Neural progenitor cell (in vitro differentiated cells): ENCODE data around the gene TMEM131L. TPM values are rescaled to one million over a fixed set of nuclear protein-coding genes. Genes with fewer than 3 reads are reported as not detected.
A peak's percentile ranks its signal among the peaks of the same experiment; 100 is the strongest.

Experiments used
- DNase-seq: peaks from one replicate; pipeline ENCODE4 v3.0.0-alpha.2; 2016; ENCODE audit warnings: low spot score
- H2AFZ ChIP-seq: fragments of 200-600 bp; sonication (generic); replicated peaks from 2 replicates; pipeline ENCODE4 v1.6.1; 2016; ENCODE audit warnings: antibody characterized with exemption
- H3F3A ChIP-seq: fragments of 200-600 bp; sonication (generic); 2 replicates; pipeline ENCODE4 v1.6.1; 2016; ENCODE audit warnings: antibody characterized with exemption, low read depth
- H3K27ac ChIP-seq: fragments of 200-600 bp; sonication (generic); 2 replicates; pipeline ENCODE4 v1.5.1; 2016; ENCODE audit warnings: mild to moderate bottlenecking
- H3K27me3 ChIP-seq: fragments of 200-600 bp; sonication (generic); 2 replicates; pipeline ENCODE4 v1.6.1; 2016; ENCODE audit warnings: mild to moderate bottlenecking, moderate library complexity
- H3K36me3 ChIP-seq: fragments of 200-600 bp; sonication (generic); 2 replicates; pipeline ENCODE4 v1.5.1; 2016
- H3K4me1 ChIP-seq: fragments of 200-600 bp; sonication (generic); 2 replicates; pipeline ENCODE4 v1.6.1; 2016; ENCODE audit warnings: mixed run types
- H3K4me2 ChIP-seq: fragments of 200-600 bp; sonication (generic); 2 replicates; pipeline ENCODE4 v1.6.1; 2016
- H3K4me3 ChIP-seq: fragments of 200-600 bp; sonication (generic); 2 replicates; pipeline ENCODE4 v1.5.1; 2016
- H3K79me2 ChIP-seq: fragments of 200-600 bp; sonication (generic); 2 replicates; pipeline ENCODE4 v1.6.1; 2016; ENCODE audit warnings: low read depth
- H3K9ac ChIP-seq: fragments of 200-600 bp; sonication (generic); 2 replicates; pipeline ENCODE4 v1.6.1; 2016
- H3K9me3 ChIP-seq: fragments of 200-600 bp; sonication (generic); 2 replicates; pipeline ENCODE4 v1.5.1; 2016; ENCODE audit warnings: low read depth
- H4K20me1 ChIP-seq: fragments of 200-600 bp; sonication (generic); 2 replicates; pipeline ENCODE4 v1.6.1; 2016; ENCODE audit warnings: low read depth
- H3K27ac Mint-ChIP-seq: 3 replicates; pipeline ENCODE4 v1.8.0; 2021; ENCODE audit warnings: mixed read lengths
- H3K27me3 Mint-ChIP-seq: 2 replicates; pipeline ENCODE4 v1.8.0; 2022; ENCODE audit warnings: low read depth, mild to moderate bottlenecking, inconsistent platforms, moderate library complexity, mixed read lengths; ENCODE audit not compliant: insufficient read depth
- H3K36me3 Mint-ChIP-seq: 3 replicates; pipeline ENCODE4 v1.8.0; 2021; ENCODE audit warnings: mixed read lengths
- H3K4me1 Mint-ChIP-seq: 3 replicates; pipeline ENCODE4 v1.8.0; 2021; ENCODE audit warnings: mixed read lengths
- H3K4me3 Mint-ChIP-seq: 3 replicates; pipeline ENCODE4 v1.8.0; 2021; ENCODE audit warnings: mild to moderate bottlenecking, moderate library complexity, mixed read lengths
- H3K9me3 Mint-ChIP-seq: 3 replicates; pipeline ENCODE4 v1.8.0; 2020; ENCODE audit warnings: mixed read lengths
- CTCF ChIP-seq: fragments of 200-600 bp; sonication (generic); IDR thresholded peaks from 2 replicates; pipeline ENCODE4 v1.5.1; 2017; ENCODE audit warnings: antibody characterized with exemption, mild to moderate bottlenecking
- EZH2 ChIP-seq: fragments of 200-600 bp; sonication (generic); IDR thresholded peaks from 2 replicates; pipeline ENCODE4 v1.6.1; 2017; ENCODE audit warnings: antibody characterized with exemption, mild to moderate bottlenecking, moderate library complexity
- EZH2phosphoT487 ChIP-seq: fragments of 200-600 bp; sonication (generic); IDR thresholded peaks from 2 replicates; pipeline ENCODE4 v1.6.1; 2017; ENCODE audit warnings: antibody characterized with exemption
- total RNA-seq: library from RNA; depleted of rRNA; stranded (reverse); fragments of >200 nt; gene quantifications from 2 replicates; pipeline ENCODE4 v1.2.3, GENCODE V29; 2015; ENCODE audit warnings: low replicate concordance

The TMEM131L gene
- total RNA-seq, 1 donor from 2014 or later = 14.8 TPM

DNA sequence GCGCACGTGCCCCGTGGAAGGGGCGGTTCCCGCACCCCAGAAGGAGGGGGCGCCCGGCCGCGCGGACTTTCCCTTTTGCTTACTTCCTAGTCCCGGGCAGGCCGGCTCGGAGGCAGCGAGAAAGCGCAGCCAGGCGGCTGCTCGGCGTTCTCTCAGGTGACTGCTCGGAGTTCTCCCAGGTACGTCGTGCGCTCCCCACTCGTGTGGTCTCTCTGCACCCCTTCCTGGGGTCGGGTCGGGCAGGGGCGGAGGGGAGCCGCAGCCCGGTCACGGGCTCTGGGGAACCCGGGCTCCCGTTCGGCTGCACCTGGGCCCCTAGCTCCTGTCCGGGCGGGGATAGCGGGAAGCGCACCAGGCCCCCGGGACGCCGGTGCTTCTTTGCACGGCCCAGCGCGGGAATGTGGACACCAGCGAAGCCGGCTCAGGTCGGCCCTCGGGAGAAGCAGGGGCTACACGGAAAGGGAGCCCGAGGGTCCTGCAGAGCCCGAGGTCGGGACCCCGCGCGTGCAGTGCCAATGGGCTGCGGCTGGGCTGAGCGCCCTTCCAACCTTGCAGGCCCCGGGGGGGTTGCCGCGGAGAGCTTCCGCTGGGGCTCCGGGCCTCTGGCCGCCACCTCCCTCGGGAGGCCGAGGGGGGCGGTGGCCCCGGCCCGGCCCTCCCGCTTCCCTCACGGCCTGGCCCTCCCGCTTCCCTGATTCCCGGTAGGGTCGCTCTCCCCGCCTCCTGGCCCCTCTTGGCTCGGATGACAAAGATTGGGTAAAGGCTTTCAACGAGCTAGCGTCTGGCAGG, 218.2 kb downstream of the TMEM131L start, which contains the start of gene TLR2:
TSS of gene TLR2 (plus strand) at position 99 of the 789 bp plus-strand sequence. CDS start 18,628 bp downstream, outside the sequence.
- Histone ChIP-seq H3K36me3 (peaks cover 8% of the 10 kb centered on the region), H3K9me3 (no peaks in the 10 kb centered on the region), H4K20me1 (no peaks in the 10 kb centered on the region), H3K9ac (no peak within 1 kb of the TSS), H3K79me2 (no peaks in the 10 kb centered on the region), H2AFZ (peak within 1 kb of the TSS; percentile 96), H3K4me2 (peak within 1 kb of the TSS; percentile 99), H3K4me3 (peak within 1 kb of the TSS; percentile 65), H3K27ac (no peak within 1 kb of the TSS), H3F3A (peaks cover 4% of the 10 kb centered on the region), H3K27me3 (peaks cover 52% of the 10 kb centered on the region), H3K4me1 (peaks cover 8% of the 10 kb centered on the region)
- peaks cover 11% of the 10 kb centered on the region for H3K4me1 Mint-ChIP-seq
- peaks cover 36% of the 10 kb centered on the region for H3K27me3 Mint-ChIP-seq
- H3K9me3 Mint-ChIP-seq = peaks cover 31% of the 10 kb centered on the region
- DNase-seq = peak; percentile 78
- no peaks in the 10 kb centered on the region for H3K36me3 Mint-ChIP-seq
- peak within 1 kb of the TSS; percentile 88 for H3K4me3 Mint-ChIP-seq
- peak; percentile 92 for TF ChIP-seq EZH2phosphoT487
- TF ChIP-seq CTCF = no peak
- peak; percentile 90 for TF ChIP-seq EZH2
- H3K27ac Mint-ChIP-seq = no peak within 1 kb of the TSS

- peaks cover 52% of the 10 kb centered on the region for H3K27me3 ChIP-seq
- peaks cover 8% of the 10 kb centered on the region for H3K36me3 ChIP-seq
- peak overlapping the region; percentile 99 for H3K4me2 ChIP-seq
- peaks cover 33% of the 10 kb centered on the region for H3K9me3 Mint-ChIP-seq
- H3K27ac ChIP-seq = no peak overlapping the region
- H3K9ac ChIP-seq = no peak overlapping the region
- H4K20me1 ChIP-seq = no peaks in the 10 kb centered on the region
- peaks cover 35% of the 10 kb centered on the region for H3K27me3 Mint-ChIP-seq
- H3K36me3 Mint-ChIP-seq = no peaks in the 10 kb centered on the region
- peak overlapping the region; percentile 88 for H3K4me3 Mint-ChIP-seq
- DNase-seq = no peak
- H3F3A ChIP-seq = peaks cover 4% of the 10 kb centered on the region
- H3K79me2 ChIP-seq = no peaks in the 10 kb centered on the region
- H3K4me1 Mint-ChIP-seq = peaks cover 11% of the 10 kb centered on the region
- no peaks in the 10 kb centered on the region for H3K9me3 ChIP-seq
- peak overlapping the region; percentile 96 for H2AFZ ChIP-seq
- no peak overlapping the region for H3K27ac Mint-ChIP-seq
- TF ChIP-seq CTCF (no peak), EZH2phosphoT487 (no peak), EZH2 (no peak)
- peak overlapping the region; percentile 65 for H3K4me3 ChIP-seq
- peaks cover 8% of the 10 kb centered on the region for H3K4me1 ChIP-seq
These were observed 218.8 kb downstream of the TMEM131L start for GRCh38 chr4:153684971-153685371.

Other genes with a start within 250 kb of the TMEM131L start
- 42.2 and 74.6 TPM in 2 replicates for gene MND1, start 121.7 kb upstream of the TMEM131L start, total RNA-seq
- gene TLR2, start 217.9 kb downstream of the TMEM131L start, total RNA-seq = 0.22 and 0.34 TPM in 2 replicates